DOHH2 (cell line): ENCODE measurements around the gene DEAF1.

Source experiments
- H3F3A ChIP-seq: fragments of 200-600 bp; sonication (generic), shearing (Covaris generic); 2 replicates; pipeline ENCODE4 v1.6.0; 2016; ENCODE audit warnings: antibody characterized with exemption, mild to moderate bottlenecking; ENCODE audit not compliant: control insufficient read depth, insufficient read depth
- H3K27ac ChIP-seq: fragments of 200-600 bp; sonication (generic); 2 replicates; pipeline ENCODE4 v1.5.1; 2014; ENCODE audit warnings: low read depth, mild to moderate bottlenecking, low read length, moderate library complexity
- H3K27me3 ChIP-seq: fragments of 200-600 bp; sonication (generic); 2 replicates; pipeline ENCODE4 v1.6.1; 2014; ENCODE audit warnings: mild to moderate bottlenecking, low read length, mixed read lengths; ENCODE audit not compliant: control insufficient read depth
- H3K36me3 ChIP-seq: fragments of 200-600 bp; sonication (generic); 2 replicates; pipeline ENCODE4 v1.6.1; 2014; ENCODE audit warnings: mild to moderate bottlenecking, low read length, moderate library complexity, mixed read lengths; ENCODE audit not compliant: control insufficient read depth
- H3K4me1 ChIP-seq: fragments of 200-600 bp; sonication (generic); 2 replicates; pipeline ENCODE4 v1.6.1; 2014; ENCODE audit warnings: mild to moderate bottlenecking, low read length, mixed read lengths; ENCODE audit not compliant: control insufficient read depth
- H3K4me2 ChIP-seq: fragments of 200-600 bp; sonication (generic); 2 replicates; pipeline ENCODE4 v1.6.0; 2014; ENCODE audit warnings: mild to moderate bottlenecking, low read length, moderate library complexity
- H3K4me3 ChIP-seq: fragments of 200-600 bp; sonication (generic); 2 replicates; pipeline ENCODE4 v1.5.1; 2014; ENCODE audit warnings: mild to moderate bottlenecking, low read length, mixed read lengths
- H3K79me2 ChIP-seq: fragments of 200-600 bp; sonication (generic); 2 replicates; pipeline ENCODE4 v1.6.1; 2014; ENCODE audit warnings: mild to moderate bottlenecking, low read length, mixed read lengths; ENCODE audit not compliant: control insufficient read depth
- H3K9me2 ChIP-seq: fragments of 200-600 bp; sonication (generic); replicated peaks from 2 replicates; pipeline ENCODE4 v1.6.1; 2014; ENCODE audit warnings: mild to moderate bottlenecking, low read length, mixed read lengths; ENCODE audit not compliant: control insufficient read depth
- H3K9me3 ChIP-seq: fragments of 200-600 bp; sonication (generic); 2 replicates; pipeline ENCODE4 v1.6.1; 2014; ENCODE audit warnings: antibody characterized with exemption, low read length, mixed read lengths; ENCODE audit not compliant: control insufficient read depth, insufficient read depth
- H4K20me1 ChIP-seq: fragments of 200-600 bp; sonication (generic); 2 replicates; pipeline ENCODE4 v1.6.0; 2014; ENCODE audit warnings: low read depth, mild to moderate bottlenecking, antibody characterized with exemption, low read length, moderate library complexity; ENCODE audit not compliant: control insufficient read depth, insufficient read depth
- EZH2phosphoT487 ChIP-seq: fragments of 200-600 bp; sonication (generic); IDR thresholded peaks from 2 replicates; pipeline ENCODE4 v1.6.1; 2017; ENCODE audit warnings: borderline replicate concordance, mild to moderate bottlenecking, antibody characterized with exemption, low read length, moderate library complexity, mixed read lengths
- TF ChIP-seq, protein P1 (sequence below): fragments of 200-600 bp; sonication (generic); IDR thresholded peaks from one replicate; pipeline ENCODE4 v1.5.1; 2014; ENCODE audit warnings: antibody characterized with exemption, mild to moderate bottlenecking, low read depth, low read length; ENCODE audit not compliant: poor library complexity, severe bottlenecking

Gene DEAF1

DNA sequence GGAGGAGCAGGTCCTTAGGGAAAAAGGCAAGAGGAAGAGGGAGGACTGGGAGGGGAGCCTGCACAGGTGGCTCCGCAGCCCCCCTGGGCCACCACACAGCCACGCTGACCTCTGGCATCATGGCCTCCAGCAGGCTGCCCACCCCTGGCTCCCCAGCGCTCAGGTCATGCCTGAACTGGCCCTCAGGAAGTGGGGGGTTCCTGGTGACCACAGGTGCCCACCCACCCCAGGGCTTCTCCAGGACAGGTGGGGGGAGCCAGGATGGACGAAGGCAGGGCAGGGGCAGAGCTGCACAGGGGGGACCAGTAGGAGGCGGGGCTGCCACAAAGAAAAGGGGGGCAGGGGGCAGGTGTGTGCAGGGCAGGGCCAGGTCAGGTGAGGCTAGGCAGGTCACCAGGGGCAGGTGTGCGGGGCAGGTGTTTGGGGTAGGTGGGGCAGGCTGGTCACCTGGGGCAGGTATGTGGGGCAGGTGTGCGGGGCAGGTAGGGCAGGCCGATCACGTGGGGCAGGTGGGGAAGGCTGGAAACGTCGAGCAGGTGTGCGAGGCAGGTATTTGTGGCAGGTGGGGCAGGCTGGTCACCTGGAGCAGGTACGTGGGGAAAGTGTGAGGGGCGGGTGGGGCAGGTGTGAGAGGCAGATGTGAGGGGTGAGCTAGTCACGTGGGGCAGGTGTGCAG is 997 bp downstream of the DEAF1 start:
- no peak overlapping the region for H3K27ac ChIP-seq
- no peak for TF ChIP-seq EZH2phosphoT487
- TF ChIP-seq, protein P1, sequence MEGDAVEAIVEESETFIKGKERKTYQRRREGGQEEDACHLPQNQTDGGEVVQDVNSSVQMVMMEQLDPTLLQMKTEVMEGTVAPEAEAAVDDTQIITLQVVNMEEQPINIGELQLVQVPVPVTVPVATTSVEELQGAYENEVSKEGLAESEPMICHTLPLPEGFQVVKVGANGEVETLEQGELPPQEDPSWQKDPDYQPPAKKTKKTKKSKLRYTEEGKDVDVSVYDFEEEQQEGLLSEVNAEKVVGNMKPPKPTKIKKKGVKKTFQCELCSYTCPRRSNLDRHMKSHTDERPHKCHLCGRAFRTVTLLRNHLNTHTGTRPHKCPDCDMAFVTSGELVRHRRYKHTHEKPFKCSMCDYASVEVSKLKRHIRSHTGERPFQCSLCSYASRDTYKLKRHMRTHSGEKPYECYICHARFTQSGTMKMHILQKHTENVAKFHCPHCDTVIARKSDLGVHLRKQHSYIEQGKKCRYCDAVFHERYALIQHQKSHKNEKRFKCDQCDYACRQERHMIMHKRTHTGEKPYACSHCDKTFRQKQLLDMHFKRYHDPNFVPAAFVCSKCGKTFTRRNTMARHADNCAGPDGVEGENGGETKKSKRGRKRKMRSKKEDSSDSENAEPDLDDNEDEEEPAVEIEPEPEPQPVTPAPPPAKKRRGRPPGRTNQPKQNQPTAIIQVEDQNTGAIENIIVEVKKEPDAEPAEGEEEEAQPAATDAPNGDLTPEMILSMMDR: no peak
- H4K20me1 ChIP-seq: no peaks in the 10 kb centered on the region
- H3K4me3 ChIP-seq: peak overlapping the region; percentile 67
- H3F3A ChIP-seq: peaks cover 4% of the 10 kb centered on the region; the same call in 1 of the 2 replicates
- H3K9me3 ChIP-seq: no peaks in the 10 kb centered on the region
- no peaks in the 10 kb centered on the region for H3K27me3 ChIP-seq
- peak overlapping the region; percentile 81 for H3K4me2 ChIP-seq
- no peaks in the 10 kb centered on the region for H3K9me2 ChIP-seq
- peaks cover 64% of the 10 kb centered on the region for H3K79me2 ChIP-seq
- 0 out of 2 replicates have a peak, but pooled peaks cover 4% of the 10 kb centered on the region for H3K36me3 ChIP-seq
- H3K4me1 ChIP-seq: peaks cover 30% of the 10 kb centered on the region

DNA sequence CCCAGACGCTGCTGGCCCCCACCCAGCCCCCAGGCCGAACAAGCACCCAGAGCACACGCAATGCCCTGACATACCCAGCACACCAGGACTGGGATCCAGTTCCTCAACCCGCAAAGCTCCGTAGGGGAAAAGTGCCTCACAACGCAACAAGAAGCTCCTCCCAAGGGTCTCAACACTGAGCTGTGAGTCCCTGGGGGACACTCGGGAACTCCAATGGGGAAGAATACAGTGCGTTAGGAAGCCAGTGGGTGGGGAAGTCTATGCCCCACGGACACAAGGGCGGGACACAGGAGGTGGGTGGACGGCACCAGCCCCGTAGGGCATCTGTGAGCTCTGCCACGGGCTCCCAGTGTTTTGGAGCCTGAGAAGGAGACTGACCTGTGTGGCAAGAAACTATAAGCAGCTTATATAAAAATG is 1.6 kb downstream of the DEAF1 start:
- H3K9me2 ChIP-seq: no peaks in the 10 kb centered on the region
- H3K27me3 ChIP-seq: no peaks in the 10 kb centered on the region
- H3K4me1 ChIP-seq: peaks cover 30% of the 10 kb centered on the region
- peak overlapping the region; percentile 67 for H3K4me3 ChIP-seq
- H3K9me3 ChIP-seq: no peaks in the 10 kb centered on the region
- TF ChIP-seq, protein P1: no peak
- no peak for TF ChIP-seq EZH2phosphoT487
- peaks cover 64% of the 10 kb centered on the region for H3K79me2 ChIP-seq
- peaks cover 4% of the 10 kb centered on the region; the same call in 1 of the 2 replicates for H3F3A ChIP-seq
- H3K36me3 ChIP-seq: peaks cover 4% of the 10 kb centered on the region; the same call in 1 of the 2 replicates
- H3K4me2 ChIP-seq: peak overlapping the region; percentile 81
- no peak overlapping the region for H3K27ac ChIP-seq
- H4K20me1 ChIP-seq: no peaks in the 10 kb centered on the region

DNA sequence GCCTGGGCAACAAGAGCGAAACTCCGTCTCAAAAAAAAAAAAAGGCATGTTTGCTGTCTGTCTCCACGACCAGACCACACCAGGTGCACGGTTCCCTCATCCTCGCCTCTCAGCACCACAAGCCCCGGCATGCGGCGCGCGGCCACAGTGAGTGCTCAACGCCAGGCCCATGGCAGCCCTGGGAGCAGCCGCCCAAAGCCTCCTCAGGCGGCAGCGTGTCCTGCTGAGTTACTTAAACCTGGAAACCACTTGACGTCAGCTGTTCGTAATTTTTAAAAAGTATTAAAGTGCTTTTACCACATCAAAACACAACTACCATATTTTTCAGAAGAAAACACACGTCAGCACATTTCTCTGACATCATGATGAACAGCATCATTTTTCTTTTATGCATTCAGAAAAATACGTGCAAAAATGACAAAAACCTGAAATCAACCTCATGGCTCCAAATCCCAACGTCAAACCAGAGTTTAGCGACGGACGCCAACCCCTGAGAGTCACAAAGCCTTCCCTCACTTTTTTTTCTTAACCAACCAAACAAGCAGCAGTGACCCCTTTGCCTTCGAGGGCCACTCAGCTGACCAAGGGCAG is 2.1 kb downstream of the DEAF1 start:
- Histone ChIP-seq H3K27me3 (no peaks in the 10 kb centered on the region), H3K4me3 (peak overlapping the region; percentile 67), H3K4me1 (peaks cover 28% of the 10 kb centered on the region), H4K20me1 (no peaks in the 10 kb centered on the region), H3K27ac (no peak overlapping the region), H3F3A (peaks cover 4% of the 10 kb centered on the region; the same call in 1 of the 2 replicates), H3K36me3 (peaks cover 7% of the 10 kb centered on the region; the same call in 1 of the 2 replicates), H3K9me2 (no peaks in the 10 kb centered on the region), H3K9me3 (no peaks in the 10 kb centered on the region), H3K79me2 (peaks cover 62% of the 10 kb centered on the region), H3K4me2 (peak overlapping the region; percentile 81)
- TF ChIP-seq EZH2phosphoT487: no peak
- TF ChIP-seq, protein P1: no peak
